HepG2 (cell line): Measurements from ENCODE around the gene ESPN. TPM values are rescaled to one million over a fixed set of nuclear protein-coding genes. Genes with fewer than 3 reads are reported as not detected.

Experiments
- GZF1 ChIP-seq: sonication (generic); formaldehyde crosslinking; IDR thresholded peaks from 2 replicates; pipeline ENCODE4 v1.5.1; 2020; ENCODE audit warnings: mild to moderate bottlenecking, missing genetic modification reagents
- IRX3 ChIP-seq: sonication (generic); formaldehyde crosslinking; IDR thresholded peaks from 2 replicates; pipeline ENCODE4 v1.8.1; 2023; ENCODE audit warnings: mild to moderate bottlenecking, low read depth, missing genetic modification reagents, borderline replicate concordance
- JARID2 ChIP-seq: sonication (generic); formaldehyde crosslinking; IDR thresholded peaks from 2 replicates; pipeline ENCODE4 v1.8.1; 2023; ENCODE audit warnings: missing genetic modification reagents, inconsistent platforms; ENCODE audit not compliant: insufficient replicate concordance
- MED1 ChIP-seq: sonication (generic); formaldehyde crosslinking; IDR thresholded peaks from 2 replicates; pipeline ENCODE4 v1.4.0; 2020; ENCODE audit warnings: missing genetic modification reagents
- PAWR ChIP-seq: sonication (generic); formaldehyde crosslinking; IDR thresholded peaks from 2 replicates; pipeline ENCODE4 v1.4.0; 2020; ENCODE audit warnings: missing genetic modification reagents, mild to moderate bottlenecking, borderline replicate concordance
- SALL1 ChIP-seq: sonication (generic); formaldehyde crosslinking; IDR thresholded peaks from 2 replicates; pipeline ENCODE4 v1.8.0; 2022; ENCODE audit warnings: mild to moderate bottlenecking, missing genetic modification reagents
- SETDB1 ChIP-seq: sonication (generic); formaldehyde crosslinking; IDR thresholded peaks from 2 replicates; pipeline ENCODE4 v1.5.1; 2020; ENCODE audit warnings: missing genetic modification reagents, mild to moderate bottlenecking, borderline replicate concordance
- SNAPC2 ChIP-seq: sonication (generic); formaldehyde crosslinking; IDR thresholded peaks from 2 replicates; pipeline ENCODE4 v1.8.1; 2022; ENCODE audit warnings: mild to moderate bottlenecking, missing genetic modification reagents
- STAG1 ChIP-seq: sonication (generic); formaldehyde crosslinking; IDR thresholded peaks from 2 replicates; pipeline ENCODE4 v1.4.0; 2020; ENCODE audit warnings: missing genetic modification reagents
- XRCC5 ChIP-seq: fragments of 200-400 bp; formaldehyde crosslinking; optimal IDR thresholded peaks from 2 replicates; pipeline ENCODE3; 2017; ENCODE audit warnings: mild to moderate bottlenecking, low read length
- ZHX2 ChIP-seq, 2 experiments: sonication (generic) in 1 of 2; formaldehyde crosslinking in 1 of 2; IDR thresholded peaks; 2 replicates each; pipeline versions ENCODE4 v1.6.1 to v1.9.0; 2014 to 2022; ENCODE audit warnings: antibody characterized with exemption in 1 of 2, borderline replicate concordance in 1 of 2, inconsistent platforms in 1 of 2, low read depth in 1 of 2, missing genetic modification reagents in 1 of 2
- ZNF451 ChIP-seq: sonication (generic); formaldehyde crosslinking; IDR thresholded peaks from 2 replicates; pipeline ENCODE4 v1.5.0; 2020; ENCODE audit warnings: mild to moderate bottlenecking, missing genetic modification reagents
- ZNF558 ChIP-seq: sonication (generic); formaldehyde crosslinking; IDR thresholded peaks from 2 replicates; pipeline ENCODE4 v1.9.0; 2022; ENCODE audit warnings: mild to moderate bottlenecking, missing genetic modification reagents, borderline replicate concordance
- polyA plus RNA-seq, 8 experiments: library from polyadenylated mRNA; depleted of rRNA in 3 of 8; stranded (reverse) in 7 of 8; unstranded in 1 of 8; fragments of >200 nt; fragmentation: Illumina TruSeq in 4 of 8; extraction: Trizol in 4 of 8; gene quantifications; 2 replicates each; pipeline versions ENCODE4 v1.2.1 to v1.2.3, GENCODE V29; 2011 to 2016; ENCODE audit warnings: low read depth in 4 of 8, missing spikeins in 1 of 8, mixed read lengths in 1 of 8; ENCODE audit not compliant: insufficient read depth in 1 of 8
- total RNA-seq, 5 experiments: library from RNA; depleted of rRNA; stranded (reverse); fragments of >200 nt; fragmentation: Illumina TruSeq; extraction: Trizol; gene quantifications; 2 replicates each; pipeline ENCODE4 v1.2.3, GENCODE V29; 2016; ENCODE audit warnings: low read depth in 1 of 5
- TF ChIP-seq, protein P1 (sequence below): sonication (generic); formaldehyde crosslinking; IDR thresholded peaks from 2 replicates; pipeline ENCODE4 v1.4.0; 2020; ENCODE audit warnings: low read depth, mild to moderate bottlenecking, missing genetic modification reagents
- TF ChIP-seq, protein P2 (sequence below): sonication (generic); formaldehyde crosslinking; IDR thresholded peaks from 2 replicates; pipeline ENCODE4 v1.4.0; 2020; ENCODE audit warnings: mild to moderate bottlenecking, missing genetic modification reagents
- TF ChIP-seq, protein P3 (sequence below): sonication (generic); formaldehyde crosslinking; IDR thresholded peaks from 2 replicates; pipeline ENCODE4 v1.4.0; 2020; ENCODE audit warnings: missing genetic modification reagents

Gene ESPN
- total and polyA plus RNA-seq, 2 of the 13 experiments (the other 11 are each of a cell fraction or from before 2014, with no cell fraction given): 48.6 to 54.2 TPM

DNA sequence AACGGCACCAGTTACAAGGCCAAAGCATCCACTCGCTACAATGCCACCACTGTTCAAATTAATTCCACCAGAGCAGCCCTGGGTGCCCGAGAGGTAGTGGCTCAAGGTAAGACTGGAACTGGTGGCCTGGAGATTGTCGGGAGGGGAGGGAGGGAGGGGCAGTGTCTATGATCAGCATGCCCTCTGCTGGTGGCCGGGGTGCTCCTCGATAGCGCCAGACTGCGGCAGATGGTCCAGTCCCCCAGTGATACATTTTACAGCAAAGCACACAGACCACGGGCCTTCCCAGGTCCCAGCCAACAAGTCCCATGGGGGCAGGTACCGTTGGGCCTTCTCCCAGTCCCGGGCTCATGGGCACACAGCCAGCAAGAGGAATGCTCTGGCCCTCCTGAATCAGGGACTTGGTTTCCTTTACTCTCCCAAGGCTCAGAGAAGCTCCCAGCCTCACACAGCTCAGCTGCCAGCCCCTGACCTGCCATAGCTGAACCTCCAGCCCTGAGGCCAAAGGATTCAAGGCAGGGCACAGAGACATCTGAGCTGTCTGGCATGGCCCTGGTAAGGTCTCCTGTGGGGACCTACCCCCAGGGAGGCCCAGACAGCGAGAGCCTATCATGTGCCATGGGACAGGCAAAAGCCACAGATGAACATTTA lies 46.4 kb upstream of the ESPN start (continued):
- TF ChIP-seq ZHX2 (IDR thresholded peaks at IDR 0.05; ENCODE audit: low read depth) (no peak), ZHX2 (CRISPR knock-in tag; IDR thresholded peaks at IDR 0.05; ENCODE audit: borderline replicate concordance) (no peak), JARID2 (CRISPR knock-in tag) (no peak), GZF1 (CRISPR knock-in tag) (no peak), SALL1 (CRISPR knock-in tag) (no peak), ZNF451 (CRISPR knock-in tag) (no peak), SNAPC2 (CRISPR knock-in tag) (no peak), XRCC5 (peak; percentile 23), MED1 (CRISPR knock-in tag) (no peak), SETDB1 (no peak), STAG1 (CRISPR knock-in tag) (peak; percentile 51), PAWR (CRISPR knock-in tag) (no peak), IRX3 (CRISPR knock-in tag) (no peak), ZNF558 (CRISPR knock-in tag) (no peak)
- TF ChIP-seq, protein P1, sequence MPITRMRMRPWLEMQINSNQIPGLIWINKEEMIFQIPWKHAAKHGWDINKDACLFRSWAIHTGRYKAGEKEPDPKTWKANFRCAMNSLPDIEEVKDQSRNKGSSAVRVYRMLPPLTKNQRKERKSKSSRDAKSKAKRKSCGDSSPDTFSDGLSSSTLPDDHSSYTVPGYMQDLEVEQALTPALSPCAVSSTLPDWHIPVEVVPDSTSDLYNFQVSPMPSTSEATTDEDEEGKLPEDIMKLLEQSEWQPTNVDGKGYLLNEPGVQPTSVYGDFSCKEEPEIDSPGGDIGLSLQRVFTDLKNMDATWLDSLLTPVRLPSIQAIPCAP: no peak
- TF ChIP-seq, protein P2, sequence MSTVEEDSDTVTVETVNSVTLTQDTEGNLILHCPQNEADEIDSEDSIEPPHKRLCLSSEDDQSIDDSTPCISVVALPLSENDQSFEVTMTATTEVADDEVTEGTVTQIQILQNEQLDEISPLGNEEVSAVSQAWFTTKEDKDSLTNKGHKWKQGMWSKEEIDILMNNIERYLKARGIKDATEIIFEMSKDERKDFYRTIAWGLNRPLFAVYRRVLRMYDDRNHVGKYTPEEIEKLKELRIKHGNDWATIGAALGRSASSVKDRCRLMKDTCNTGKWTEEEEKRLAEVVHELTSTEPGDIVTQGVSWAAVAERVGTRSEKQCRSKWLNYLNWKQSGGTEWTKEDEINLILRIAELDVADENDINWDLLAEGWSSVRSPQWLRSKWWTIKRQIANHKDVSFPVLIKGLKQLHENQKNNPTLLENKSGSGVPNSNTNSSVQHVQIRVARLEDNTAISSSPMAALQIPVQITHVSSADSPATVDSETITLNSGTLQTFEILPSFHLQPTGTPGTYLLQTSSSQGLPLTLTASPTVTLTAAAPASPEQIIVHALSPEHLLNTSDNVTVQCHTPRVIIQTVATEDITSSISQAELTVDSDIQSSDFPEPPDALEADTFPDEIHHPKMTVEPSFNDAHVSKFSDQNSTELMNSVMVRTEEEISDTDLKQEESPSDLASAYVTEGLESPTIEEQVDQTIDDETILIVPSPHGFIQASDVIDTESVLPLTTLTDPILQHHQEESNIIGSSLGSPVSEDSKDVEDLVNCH (CRISPR knock-in tag): no peak
- TF ChIP-seq, protein P3, sequence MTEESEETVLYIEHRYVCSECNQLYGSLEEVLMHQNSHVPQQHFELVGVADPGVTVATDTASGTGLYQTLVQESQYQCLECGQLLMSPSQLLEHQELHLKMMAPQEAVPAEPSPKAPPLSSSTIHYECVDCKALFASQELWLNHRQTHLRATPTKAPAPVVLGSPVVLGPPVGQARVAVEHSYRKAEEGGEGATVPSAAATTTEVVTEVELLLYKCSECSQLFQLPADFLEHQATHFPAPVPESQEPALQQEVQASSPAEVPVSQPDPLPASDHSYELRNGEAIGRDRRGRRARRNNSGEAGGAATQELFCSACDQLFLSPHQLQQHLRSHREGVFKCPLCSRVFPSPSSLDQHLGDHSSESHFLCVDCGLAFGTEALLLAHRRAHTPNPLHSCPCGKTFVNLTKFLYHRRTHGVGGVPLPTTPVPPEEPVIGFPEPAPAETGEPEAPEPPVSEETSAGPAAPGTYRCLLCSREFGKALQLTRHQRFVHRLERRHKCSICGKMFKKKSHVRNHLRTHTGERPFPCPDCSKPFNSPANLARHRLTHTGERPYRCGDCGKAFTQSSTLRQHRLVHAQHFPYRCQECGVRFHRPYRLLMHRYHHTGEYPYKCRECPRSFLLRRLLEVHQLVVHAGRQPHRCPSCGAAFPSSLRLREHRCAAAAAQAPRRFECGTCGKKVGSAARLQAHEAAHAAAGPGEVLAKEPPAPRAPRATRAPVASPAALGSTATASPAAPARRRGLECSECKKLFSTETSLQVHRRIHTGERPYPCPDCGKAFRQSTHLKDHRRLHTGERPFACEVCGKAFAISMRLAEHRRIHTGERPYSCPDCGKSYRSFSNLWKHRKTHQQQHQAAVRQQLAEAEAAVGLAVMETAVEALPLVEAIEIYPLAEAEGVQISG (CRISPR knock-in tag): no peak
